ENCODE measurements around the gene IL34.
"Not testable (repeated sequence)": the region's sequence is repeated elsewhere in the genome, so short reads cannot be mapped to it uniquely, and the experiment has no call there.

The IL34 gene

DNA sequence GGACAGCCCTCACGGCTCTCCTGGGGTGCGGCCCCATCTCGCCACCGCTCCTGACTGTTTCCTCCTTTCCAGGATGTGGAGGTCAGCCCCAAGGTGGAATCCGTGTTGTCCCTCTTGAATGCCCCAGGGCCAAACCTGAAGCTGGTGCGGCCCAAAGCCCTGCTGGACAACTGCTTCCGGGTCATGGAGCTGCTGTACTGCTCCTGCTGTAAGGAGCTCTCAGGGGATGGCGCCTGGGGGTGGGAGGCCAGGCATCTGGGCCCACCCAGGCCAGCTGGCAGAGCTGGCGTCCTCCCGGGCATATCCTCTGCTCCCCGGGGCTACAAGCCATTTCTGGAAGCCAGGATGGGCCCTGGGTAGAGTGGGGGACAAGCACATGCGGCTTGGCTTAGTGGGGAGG is 13.2 kb downstream of the IL34 start:
- no peak for DNase-seq

GRCh38 chr16:70659953-70660671 is 13.8 kb downstream of the IL34 start:
- DNase-seq, result no peak

- no peak for DNase-seq
These were observed 14.5 kb downstream of the IL34 start for GRCh38 chr16:70660672-70661350.

DNA sequence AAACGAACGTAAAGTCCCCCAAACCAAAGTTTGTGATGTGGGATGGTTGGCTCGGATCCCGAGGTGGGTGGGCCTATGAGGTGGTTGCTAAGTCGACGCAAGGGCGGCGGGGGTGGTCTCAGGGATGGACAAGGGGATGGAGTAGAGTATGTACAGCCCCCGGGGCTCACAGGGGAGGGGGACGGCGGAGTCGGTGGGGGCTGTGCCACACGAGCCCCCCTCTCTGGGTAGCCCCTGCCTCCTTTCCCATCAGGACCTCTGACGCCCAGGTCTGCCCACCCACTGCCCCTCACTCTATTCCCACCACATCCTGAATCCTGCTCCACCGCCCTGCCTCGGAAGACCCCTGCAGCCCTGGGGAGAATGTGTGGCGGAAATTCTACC is 15.2 kb downstream of the IL34 start:
- DNase-seq, result no peak

DNA sequence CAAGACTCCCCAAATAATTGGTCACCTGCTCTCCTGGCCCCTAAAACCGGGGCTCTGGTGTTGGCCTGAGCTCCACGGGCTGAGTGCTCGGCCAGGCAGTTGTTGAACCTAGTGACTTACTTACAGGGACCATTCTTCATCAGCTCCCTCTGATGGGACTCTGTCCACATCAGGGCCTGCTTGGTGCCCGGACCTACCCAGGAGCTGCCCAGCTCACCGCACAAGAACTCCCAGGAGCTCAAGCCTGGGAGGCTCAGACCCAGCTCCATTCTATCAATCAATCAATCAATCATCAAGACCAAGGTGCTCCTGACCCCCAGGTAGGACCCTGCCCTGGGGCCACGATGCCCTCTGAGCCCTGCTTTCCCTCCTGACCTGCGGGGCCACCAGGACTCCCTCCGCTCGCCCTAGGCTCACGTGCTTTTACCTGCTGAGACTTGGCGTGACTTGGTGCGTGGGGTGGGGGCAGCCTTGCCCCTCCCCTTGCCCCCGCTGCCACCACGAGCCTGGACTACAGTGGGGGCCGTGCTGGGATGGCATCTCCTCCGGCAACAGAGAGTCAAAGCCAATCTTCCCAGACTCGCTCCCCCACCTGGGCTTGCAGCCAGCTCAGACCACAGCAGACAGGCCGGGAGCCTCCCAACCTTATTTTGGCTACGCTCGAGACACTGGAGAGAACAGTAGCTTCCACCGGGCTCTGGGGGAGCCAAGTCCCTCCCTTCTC is 15.7 kb downstream of the IL34 start:
- no peak for DNase-seq

DNA sequence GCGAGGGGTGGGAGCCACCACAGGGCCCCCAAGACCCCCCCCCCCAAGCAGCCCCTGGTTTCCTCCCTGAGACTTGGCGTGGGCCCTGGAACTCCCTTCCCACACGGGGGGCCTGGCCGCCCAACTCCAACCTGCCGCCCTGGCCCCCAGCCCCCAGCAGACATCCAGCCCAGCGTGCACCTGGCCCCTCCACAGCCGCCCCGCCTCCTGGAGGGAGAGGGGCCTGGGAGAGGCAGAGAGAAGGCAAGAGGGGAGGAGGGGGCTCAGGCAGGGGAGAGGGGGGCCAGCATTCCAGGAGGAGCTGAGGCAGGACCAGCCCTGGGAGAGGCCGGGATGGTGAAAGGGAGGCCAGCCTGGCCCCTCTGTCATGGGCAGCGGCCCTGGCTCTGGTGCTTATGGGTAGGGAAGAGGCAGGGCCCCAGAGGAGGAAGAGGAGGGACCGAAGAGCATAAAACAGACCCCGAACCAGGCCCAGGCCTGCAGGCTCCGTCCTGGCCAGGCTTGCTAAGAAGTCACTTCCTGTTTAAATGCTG is 16.7 kb downstream of the IL34 start:
- DNase-seq, result no peak

GRCh38 chr16:70663524-70664324 is 17.4 kb downstream of the IL34 start:
- DNase-seq, result no peak

DNA sequence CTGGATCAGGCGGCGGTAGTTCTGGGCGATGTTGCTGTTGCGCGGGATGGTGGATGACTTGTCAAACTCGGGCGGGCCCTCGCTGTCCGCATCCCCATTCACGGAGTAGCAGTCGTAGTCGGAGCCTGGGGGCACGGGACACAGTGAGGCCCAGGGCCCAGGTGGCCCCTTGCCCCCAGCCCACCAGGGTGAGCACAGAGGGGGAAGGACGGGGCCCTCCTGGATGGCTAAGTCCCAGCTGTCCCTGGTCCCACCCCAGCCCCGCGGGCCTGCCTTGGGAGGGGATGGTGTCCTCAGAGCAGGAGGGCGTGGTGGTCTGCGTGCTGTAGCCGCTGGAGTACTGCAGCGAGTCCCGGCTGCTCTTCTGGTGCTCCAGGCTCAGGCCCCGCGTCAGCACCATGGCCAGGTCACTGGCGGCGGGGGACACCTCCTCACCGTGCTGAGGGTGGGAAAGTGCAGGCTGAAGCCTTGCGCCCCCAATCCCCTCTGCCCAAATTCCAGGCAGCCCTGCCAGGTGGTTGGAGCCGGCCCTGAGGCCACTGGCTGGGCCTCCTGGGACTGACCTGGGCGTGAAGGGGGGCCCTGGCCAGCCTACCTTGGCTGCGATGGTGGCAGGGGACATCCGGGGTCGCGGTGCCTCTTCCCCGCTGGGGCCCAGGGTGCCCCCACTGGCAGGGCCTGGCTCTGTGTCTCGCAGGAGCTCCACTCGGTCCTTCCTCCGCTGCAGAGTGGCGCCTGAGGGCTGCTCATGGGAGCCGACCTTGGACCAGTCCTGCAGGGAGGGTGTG is 18.2 kb downstream of the IL34 start:
- no peak for DNase-seq

DNA sequence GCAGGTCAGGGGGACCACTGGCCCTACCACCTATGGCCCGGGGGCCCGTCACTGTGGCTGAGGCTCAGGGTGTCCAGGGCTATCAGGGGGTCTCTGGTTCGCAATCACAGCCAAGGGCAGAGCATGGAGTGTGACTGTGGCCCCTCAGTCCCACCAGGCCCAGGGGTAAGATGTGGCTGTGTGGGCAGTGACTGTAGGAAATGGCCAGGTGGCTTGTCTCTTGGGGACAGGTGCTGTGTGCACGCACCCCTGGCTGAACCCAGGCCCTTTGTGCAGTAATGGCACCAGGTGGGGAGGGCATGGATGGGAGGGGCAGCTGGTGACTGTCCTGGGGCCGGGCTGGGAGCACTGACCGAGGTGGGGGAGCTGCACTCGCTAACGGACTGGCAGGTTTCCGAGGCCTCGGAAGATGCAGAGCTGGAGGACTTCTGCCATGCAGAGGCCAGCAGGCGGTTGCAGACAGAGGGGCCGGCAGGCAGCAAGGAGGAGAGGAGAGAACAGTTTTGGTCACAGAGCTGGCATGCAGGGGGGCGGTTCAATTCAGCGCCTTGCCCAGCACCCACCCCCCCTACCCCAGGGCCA is 18.8 kb downstream of the IL34 start:
- no peak for DNase-seq

GRCh38 chr16:70665806-70666735 is 19.7 kb downstream of the IL34 start:
- DNase-seq, result no peak

DNA sequence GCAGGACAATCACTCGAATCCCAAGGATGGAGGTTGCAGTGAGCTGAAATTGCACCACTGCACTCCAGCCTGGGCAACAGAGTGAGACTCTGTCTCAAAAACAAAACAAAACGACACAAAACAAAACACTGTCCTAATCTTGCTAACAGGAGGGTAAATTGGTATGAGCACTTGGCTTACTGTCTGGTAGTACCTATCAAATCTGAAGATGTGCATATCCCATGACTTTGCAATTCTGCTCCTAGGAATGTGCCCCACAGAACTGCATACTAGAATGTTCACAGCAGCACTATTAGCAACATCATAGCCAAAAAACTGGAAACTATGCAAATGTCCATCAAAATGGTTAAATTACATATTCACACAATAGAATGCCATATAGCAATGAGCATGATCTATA is 23.8 kb downstream of the IL34 start:
- DNase-seq, result no peak

DNA sequence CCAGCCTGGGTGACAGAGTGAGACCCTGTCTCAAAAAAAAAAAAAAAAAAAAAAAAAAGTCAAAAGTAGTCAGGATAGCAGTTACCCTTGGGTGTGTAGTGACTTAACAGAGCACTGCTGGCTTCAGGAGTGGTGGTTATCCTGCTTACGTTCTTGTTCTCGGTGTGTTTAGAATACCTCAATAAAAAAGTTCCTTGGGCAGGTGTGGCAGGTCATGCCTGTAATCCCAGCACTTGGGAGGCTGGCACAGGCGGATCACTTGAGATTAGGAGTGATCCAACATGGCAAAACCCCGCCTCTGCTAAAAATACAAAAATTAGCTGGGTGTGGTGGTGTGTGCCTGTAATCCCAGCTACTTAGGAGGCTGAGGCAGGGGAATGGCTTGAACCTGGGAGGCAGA is 24.6 kb downstream of the IL34 start:
- not testable (repeated sequence) for DNase-seq

- DNase-seq, result no peak
These were observed 28.1 kb downstream of the IL34 start for GRCh38 chr16:70674221-70675014.

DNA sequence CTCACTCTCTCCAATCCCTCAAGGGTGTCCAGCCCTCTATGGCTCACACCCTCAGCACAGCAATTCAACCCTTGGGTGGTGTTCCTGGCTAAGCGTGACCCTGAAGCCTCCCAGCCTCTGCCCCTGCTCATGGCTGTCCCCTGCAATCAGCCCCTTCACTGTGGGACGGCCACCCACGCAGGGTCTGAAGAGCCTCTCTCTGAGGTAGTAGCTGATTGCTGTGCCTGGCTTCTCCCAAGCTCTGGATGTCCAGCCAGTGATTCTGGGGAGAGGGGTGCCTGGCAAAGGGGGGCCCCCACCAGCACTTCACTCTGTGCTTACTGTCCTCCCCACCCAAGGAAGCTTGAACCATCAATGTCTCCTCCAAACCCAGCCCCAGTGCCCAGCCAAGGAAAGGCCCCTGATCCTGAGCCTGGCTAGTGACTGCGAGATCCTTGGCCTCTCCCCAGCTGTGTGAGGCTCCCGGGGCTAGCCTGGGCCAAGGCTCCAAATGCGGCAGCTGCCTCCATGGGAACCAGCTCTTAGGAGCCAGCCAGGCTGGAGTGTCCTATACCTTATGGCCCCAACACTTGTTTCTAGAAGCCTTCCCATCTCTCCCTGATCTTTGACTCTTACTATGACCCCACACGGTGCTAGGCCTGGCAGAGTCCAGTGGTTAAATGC is 29.6 kb downstream of the IL34 start:
- no peak for DNase-seq

DNA sequence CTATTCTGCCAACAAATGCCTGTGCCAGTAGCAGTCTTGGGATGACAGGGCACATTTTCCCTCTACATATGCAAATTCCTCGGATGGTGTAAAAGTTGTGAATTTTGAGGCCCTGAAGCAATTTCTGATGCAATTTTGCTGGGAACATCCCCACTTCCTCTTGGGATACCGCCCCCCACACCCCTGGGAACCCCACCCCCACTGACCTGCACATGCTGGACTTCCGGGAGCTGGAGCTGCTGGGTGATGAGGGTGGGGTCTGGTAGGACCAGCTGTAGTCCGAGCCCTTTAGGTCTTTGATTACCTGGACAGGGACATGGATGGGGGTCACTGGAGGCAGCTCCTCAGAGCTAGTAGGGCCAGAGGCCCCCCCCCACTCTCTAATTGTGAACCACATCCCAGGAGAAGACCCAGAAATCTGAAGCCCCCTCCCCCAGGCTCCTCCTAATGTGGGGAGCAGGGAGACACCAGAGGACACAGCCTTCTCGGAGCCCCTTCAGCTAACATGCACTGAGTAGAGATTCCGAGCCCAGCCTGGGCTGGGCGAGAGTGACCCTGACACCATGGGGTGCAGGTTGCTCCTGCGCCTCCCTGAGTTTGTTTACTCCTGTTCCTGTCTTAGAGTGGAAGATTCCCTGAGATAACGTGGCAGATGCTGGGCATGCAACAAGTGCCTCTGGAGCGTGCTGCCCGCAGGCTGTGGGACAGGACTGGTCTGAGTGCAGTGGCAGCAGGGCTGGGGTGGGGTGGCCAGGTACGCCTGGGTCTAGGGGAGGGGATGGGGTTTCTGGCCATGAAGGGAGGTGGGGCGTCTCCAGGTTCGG is 30.5 kb downstream of the IL34 start:
- DNase-seq, result no peak

GRCh38 chr16:70677499-70678120 is 31.3 kb downstream of the IL34 start:
- DNase-seq, result no peak

DNA sequence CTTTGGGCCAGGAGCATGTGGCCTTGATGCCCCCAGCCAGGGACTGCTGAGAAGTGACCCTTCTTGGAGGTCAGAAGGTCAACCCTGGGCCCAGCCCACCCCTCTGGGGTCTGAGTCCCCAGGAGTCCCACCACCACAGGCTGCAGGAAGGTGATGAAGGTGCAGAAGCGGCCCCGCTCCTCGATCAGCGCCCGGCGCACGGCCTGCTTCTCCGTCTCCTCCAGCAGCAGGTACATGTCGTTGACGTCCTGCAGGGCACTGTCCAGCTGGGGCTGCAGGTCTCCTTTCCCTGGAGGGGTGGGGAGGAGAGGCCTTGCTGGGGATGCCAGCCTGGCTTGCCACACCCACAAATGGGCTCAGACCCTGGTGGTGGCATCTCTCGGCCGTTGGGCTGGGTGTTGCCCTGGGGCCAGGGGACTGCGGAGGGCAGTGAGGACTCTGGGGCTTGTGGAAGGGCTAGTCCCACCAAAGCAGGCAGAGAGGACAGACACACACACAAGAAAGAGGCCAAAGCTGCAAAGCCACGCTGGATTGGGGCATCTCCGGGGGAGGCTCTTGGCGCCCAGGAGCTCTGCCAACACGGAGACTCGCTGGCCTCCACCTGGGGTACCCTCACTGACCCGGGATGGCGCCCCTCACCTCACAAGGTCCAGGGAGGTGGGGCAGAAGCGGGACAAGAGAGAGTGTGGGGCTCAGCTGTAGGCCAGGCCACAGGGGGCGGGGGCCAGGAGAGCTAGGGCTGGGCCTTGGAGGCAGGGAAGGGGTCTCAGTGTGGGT is 31.9 kb downstream of the IL34 start:
- no peak for DNase-seq

Measured in NCI-H2081 treated with DMSO at 0.1 percent for 48 hours (cell line).